Activated CD4-positive, alpha-beta T cell treated with anti-CD3 and anti-CD28 coated beads for 36 hours (primary cell): Measurements from ENCODE around the gene AEBP1. TPM values are rescaled to one million over a fixed set of nuclear protein-coding genes. Genes with fewer than 3 reads are reported as not detected.

Experiments used
- ATAC-seq: fragments of 200-7000 bp; cut with Tn5 transposase; one replicate; pipeline ENCODE4 v1.10.0; 2021; ENCODE audit warnings: mild to moderate bottlenecking, moderate library complexity
- CTCF ChIA-PET: fragments of 350-600 bp; sonication (Branson Sonifier 250); formaldehyde crosslinking; loops from one replicate; lab custom pipeline; 2021; ENCODE audit warnings: antibody characterized with exemption; lab: Charles Lee
- POLR2A ChIA-PET: fragments of 350-600 bp; sonication (Branson Sonifier 250); formaldehyde crosslinking; loops from one replicate; lab custom pipeline; 2021; ENCODE audit warnings: antibody characterized with exemption, inconsistent platforms; lab: Charles Lee
- DNase-seq: peaks from one replicate; pipeline ENCODE4 v3.0.0-alpha.2; 2020
- H3K27ac Mint-ChIP-seq: one replicate; pipeline ENCODE4 v1.8.0; 2021; ENCODE audit warnings: mixed read lengths
- H3K27me3 Mint-ChIP-seq: one replicate; pipeline ENCODE4 v1.8.0; 2021; ENCODE audit warnings: mixed read lengths
- H3K36me3 Mint-ChIP-seq: one replicate; pipeline ENCODE4 v1.8.0; 2021; ENCODE audit warnings: low read depth, mixed read lengths
- H3K4me1 Mint-ChIP-seq: one replicate; pipeline ENCODE4 v1.8.0; 2021; ENCODE audit warnings: mixed read lengths
- H3K4me3 Mint-ChIP-seq: one replicate; pipeline ENCODE4 v1.8.0; 2021; ENCODE audit warnings: mild to moderate bottlenecking, moderate library complexity, mixed read lengths
- H3K9me3 Mint-ChIP-seq: one replicate; pipeline ENCODE4 v1.8.0; 2021; ENCODE audit warnings: low read depth, mixed read lengths
- intact Hi-C, 2 experiments: fragments of 100-400 bp; cut with DNase I in 1 of 2; cut with micrococcal nuclease in 1 of 2; formaldehyde crosslinking; loops; one replicate each; pipeline versions ENCODE4 v1.14.2 to v1.15.1; 2022 to 2024; cut with DNase I, micrococcal nuclease
- total RNA-seq, 2 experiments: library from RNA; stranded (reverse); gene quantifications; one replicate each; pipeline ENCODE4 v1.2.3, GENCODE V29; 2021

AEBP1 gene
- total RNA-seq, 2 experiments from 2014 or later, result 18.2 to 18.3 TPM

GRCh38 chr7:44108768-44109750 lies 4.9 kb downstream of the AEBP1 start:
- DNase-seq (no peak), ATAC-seq (no peak)
- Mint-ChIP-seq H3K9me3 (no peaks in the 10 kb centered on the region), H3K4me3 (no peak overlapping the region), H3K36me3 (peaks cover 23% of the 10 kb centered on the region), H3K4me1 (peaks cover 10% of the 10 kb centered on the region), H3K27ac (no peak overlapping the region), H3K27me3 (no peaks in the 10 kb centered on the region)
- CTCF ChIA-PET, result interaction anchor here (1.4 to 1.5 kb wide), 2 partner anchors 11 kb away, joined by 5 to 7 read pairs; no protein-coding TSS in a partner anchor
- intact Hi-C loops, result no loop called here
- POLR2A ChIA-PET, result no interaction called here

GRCh38 chr7:44109991-44110390 lies 5.8 kb downstream of the AEBP1 start:
- CTCF ChIA-PET, result interaction anchor here (1.4 to 1.5 kb wide), 2 partner anchors 10 to 12 kb away, joined by 5 to 7 read pairs; no protein-coding TSS in a partner anchor
- Mint-ChIP-seq H3K9me3 (no peaks in the 10 kb centered on the region), H3K4me1 (peaks cover 10% of the 10 kb centered on the region), H3K4me3 (no peak overlapping the region), H3K36me3 (peaks cover 30% of the 10 kb centered on the region), H3K27ac (no peak overlapping the region), H3K27me3 (no peaks in the 10 kb centered on the region)
- intact Hi-C loops, result no loop called here
- ATAC-seq (no peak), DNase-seq (no peak)
- POLR2A ChIA-PET, result no interaction called here

GRCh38 chr7:44110719-44111635 lies 6.8 kb downstream of the AEBP1 start:
- Mint-ChIP-seq H3K27ac (no peak overlapping the region), H3K9me3 (no peaks in the 10 kb centered on the region), H3K4me3 (no peak overlapping the region), H3K36me3 (peaks cover 34% of the 10 kb centered on the region), H3K4me1 (peaks cover under 1% of the 10 kb centered on the region), H3K27me3 (no peaks in the 10 kb centered on the region)
- POLR2A ChIA-PET, result interaction anchor here (0.9 kb wide), 1 partner anchor 11 kb away, joined by 4 read pairs; no protein-coding TSS in a partner anchor
- ATAC-seq, result no peak
- no peak for DNase-seq
- CTCF ChIA-PET, result no interaction called here
- intact Hi-C loops, result no loop called here

GRCh38 chr7:44111761-44112160 lies 7.6 kb downstream of the AEBP1 start:
- CTCF ChIA-PET, result interaction anchor here (0.9 kb wide), 1 partner anchor 10 kb away, joined by 3 read pairs; no protein-coding TSS in a partner anchor
- DNase-seq (no peak), ATAC-seq (no peak)
- H3K36me3 Mint-ChIP-seq, result peaks cover 32% of the 10 kb centered on the region
- intact Hi-C loops, result no loop called here
- no peaks in the 10 kb centered on the region for H3K27me3 Mint-ChIP-seq
- POLR2A ChIA-PET, result interaction anchor here (0.9 kb wide), 1 partner anchor 10 kb away, joined by 4 read pairs; no protein-coding TSS in a partner anchor
- H3K9me3 Mint-ChIP-seq, result no peaks in the 10 kb centered on the region
- no peaks in the 10 kb centered on the region for H3K4me1 Mint-ChIP-seq
- no peak overlapping the region for H3K4me3 Mint-ChIP-seq
- no peak overlapping the region for H3K27ac Mint-ChIP-seq

GRCh38 chr7:44112231-44112996 lies 8.3 kb downstream of the AEBP1 start:
- peaks cover 36% of the 10 kb centered on the region for H3K36me3 Mint-ChIP-seq
- no peak for DNase-seq
- no peaks in the 10 kb centered on the region for H3K9me3 Mint-ChIP-seq
- intact Hi-C loops, result no loop called here
- H3K4me1 Mint-ChIP-seq, result no peaks in the 10 kb centered on the region
- ATAC-seq, result no peak
- no peak overlapping the region for H3K4me3 Mint-ChIP-seq
- ChIA-PET CTCF (interaction anchor here (0.9 kb wide), 1 partner anchor 10 kb away, joined by 3 read pairs; no protein-coding TSS in a partner anchor), POLR2A (interaction anchor here (0.9 kb wide), 1 partner anchor 10 kb away, joined by 4 read pairs; no protein-coding TSS in a partner anchor)
- no peak overlapping the region for H3K27ac Mint-ChIP-seq
- H3K27me3 Mint-ChIP-seq, result no peaks in the 10 kb centered on the region

- Mint-ChIP-seq H3K27me3 (no peaks in the 10 kb centered on the region), H3K4me1 (no peaks in the 10 kb centered on the region), H3K27ac (no peak overlapping the region), H3K4me3 (no peak overlapping the region), H3K9me3 (no peaks in the 10 kb centered on the region), H3K36me3 (peaks cover 42% of the 10 kb centered on the region)
- ChIA-PET CTCF (no interaction called here), POLR2A (no interaction called here)
- intact Hi-C loops, result no loop called here
- no peak for ATAC-seq
- no peak for DNase-seq
Observed at GRCh38 chr7:44112997-44113763, 9.0 kb downstream of the AEBP1 start.

- H3K36me3 Mint-ChIP-seq, result peaks cover 47% of the 10 kb centered on the region
- intact Hi-C loops, result no loop called here
- no peak overlapping the region for H3K4me3 Mint-ChIP-seq
- no peak for DNase-seq
- no peaks in the 10 kb centered on the region for H3K4me1 Mint-ChIP-seq
- no peak for ATAC-seq
- no peaks in the 10 kb centered on the region for H3K9me3 Mint-ChIP-seq
- H3K27me3 Mint-ChIP-seq, result no peaks in the 10 kb centered on the region
- ChIA-PET POLR2A (no interaction called here), CTCF (no interaction called here)
- no peak overlapping the region for H3K27ac Mint-ChIP-seq
Observed at GRCh38 chr7:44113764-44114354, 9.7 kb downstream of the AEBP1 start.

GRCh38 chr7:44114586-44115310 lies 10.6 kb downstream of the AEBP1 start:
- ChIA-PET POLR2A (no interaction called here), CTCF (interaction anchor here (0.5 kb wide), 1 partner anchor 153 kb away, joined by 3 read pairs; no protein-coding TSS in a partner anchor)
- Mint-ChIP-seq H3K36me3 (peaks cover 55% of the 10 kb centered on the region), H3K27ac (no peak overlapping the region), H3K27me3 (no peaks in the 10 kb centered on the region), H3K4me1 (peaks cover 8% of the 10 kb centered on the region), H3K9me3 (no peaks in the 10 kb centered on the region), H3K4me3 (no peak overlapping the region)
- intact Hi-C loops, result no loop called here
- no peak for DNase-seq
- ATAC-seq, result no peak

GRCh38 chr7:44116087-44116788 lies 12.1 kb downstream of the AEBP1 start:
- DNase-seq, result no peak
- Mint-ChIP-seq H3K27ac (no peak overlapping the region), H3K4me3 (no peak overlapping the region), H3K9me3 (no peaks in the 10 kb centered on the region), H3K27me3 (no peaks in the 10 kb centered on the region), H3K36me3 (peaks cover 69% of the 10 kb centered on the region), H3K4me1 (peaks cover 23% of the 10 kb centered on the region)
- CTCF ChIA-PET, result interaction anchor here (1.2 kb wide), 1 partner anchor 9 kb away, joined by 4 read pairs; no protein-coding TSS in a partner anchor
- intact Hi-C loops, result no loop called here
- no peak for ATAC-seq
- POLR2A ChIA-PET, result interaction anchor here (0.6 kb wide), 1 partner anchor 374 kb away, joined by 4 read pairs; no protein-coding TSS in a partner anchor
